ENCODE data around the gene FAF2.
A peak's percentile ranks its signal among the peaks of the same experiment; 100 is the strongest.

The FAF2 gene

GRCh38 chr5:176530983-176531901, 83.1 kb downstream of the FAF2 start:
- no peak for DNase-seq (ENCODE audit: low spot score)

- no peak for DNase-seq (ENCODE audit: low spot score)
Measured at GRCh38 chr5:176531902-176532493, 83.8 kb downstream of the FAF2 start.

- no peak for DNase-seq (ENCODE audit: low spot score)
Measured at GRCh38 chr5:176532795-176533194, 84.6 kb downstream of the FAF2 start.

- no peak for DNase-seq (ENCODE audit: low spot score)
Measured at GRCh38 chr5:176533390-176533789, 85.2 kb downstream of the FAF2 start.

GRCh38 chr5:176533894-176534611, 85.9 kb downstream of the FAF2 start:
- DNase-seq (ENCODE audit: low spot score) = peak; percentile 69

GRCh38 chr5:176534640-176535039, 86.5 kb downstream of the FAF2 start:
- no peak for DNase-seq (ENCODE audit: low spot score)

GRCh38 chr5:176535101-176535663, 87.0 kb downstream of the FAF2 start:
- DNase-seq (ENCODE audit: low spot score) = peak; percentile 73

- no peak for DNase-seq (ENCODE audit: low spot score)
Measured at GRCh38 chr5:176535664-176536131, 87.5 kb downstream of the FAF2 start.

GRCh38 chr5:176536132-176536901, 88.1 kb downstream of the FAF2 start:
- DNase-seq (ENCODE audit: low spot score) = peak; percentile 85

GRCh38 chr5:176536902-176537553, 88.8 kb downstream of the FAF2 start, which contains the start of gene RNF44:
Gene RNF44, minus strand, starts transcription at chr5:176537402. Its CDS starts 4,930 bp downstream, at chr5:176532472.
- DNase-seq (ENCODE audit: low spot score) = peak; percentile 98

- DNase-seq (ENCODE audit: low spot score) = peak; percentile 99
Measured at GRCh38 chr5:176537554-176538229, 89.5 kb downstream of the FAF2 start.

GRCh38 chr5:176538230-176538988, 90.2 kb downstream of the FAF2 start:
- DNase-seq (ENCODE audit: low spot score) = no peak

GRCh38 chr5:176538989-176539384, 90.8 kb downstream of the FAF2 start:
- DNase-seq (ENCODE audit: low spot score) = no peak

- DNase-seq (ENCODE audit: low spot score) = no peak
Measured at GRCh38 chr5:176540476-176540899, 92.3 kb downstream of the FAF2 start.

GRCh38 chr5:176540956-176541337, 92.8 kb downstream of the FAF2 start:
- no peak for DNase-seq (ENCODE audit: low spot score)

- DNase-seq (ENCODE audit: low spot score) = peak; percentile 86
Measured at GRCh38 chr5:176541338-176542134, 93.4 kb downstream of the FAF2 start.

GRCh38 chr5:176542135-176542595, 94.0 kb downstream of the FAF2 start:
- peak; percentile 66 for DNase-seq (ENCODE audit: low spot score)
